Panc1 (cell line): Measurements from ENCODE around the gene EYS. TPM values are rescaled to one million over a fixed set of nuclear protein-coding genes. Genes with fewer than 3 reads are reported as not detected.

Source experiments
- ATAC-seq: fragments of 200-7000 bp; cut with Tn5 transposase; 2 replicates; pipeline ENCODE4 v1.9.1; 2020; ENCODE audit warnings: mild to moderate bottlenecking, moderate library complexity
- BruUV-seq: library from RNA; stranded (reverse); fragments of 400-500 nt; replicated peaks from 2 replicates; lab custom pipeline; 2021; lab: Mats Ljungman, UMichigan
- CTCF ChIA-PET: fragments of 300-600 bp; sonication (Branson Sonifier 250); formaldehyde crosslinking; loops from one replicate; lab custom pipeline; 2022; ENCODE audit warnings: antibody characterized with exemption; lab: Charles Lee
- POLR2A ChIA-PET: fragments of 300-600 bp; sonication (Branson Sonifier 250); formaldehyde crosslinking; loops from one replicate; lab custom pipeline; 2022; ENCODE audit warnings: antibody characterized with exemption; lab: Charles Lee
- DNase-seq: peaks from one replicate; pipeline ENCODE4 v3.0.0-alpha.2; 2010; ENCODE audit warnings: low read depth, low spot score
- H3K27ac ChIP-seq: 2 replicates; pipeline ENCODE4 v1.5.1; 2011; ENCODE audit warnings: mild to moderate bottlenecking, low read length, inconsistent platforms
- H3K27me3 ChIP-seq: fragments of 200-500 bp; sonication (Bioruptor generic); 2 replicates; pipeline ENCODE4 v1.6.0; 2014; ENCODE audit warnings: low read length, inconsistent platforms; ENCODE audit not compliant: control insufficient read depth, insufficient read depth
- H3K36me3 ChIP-seq: fragments of 200-500 bp; sonication (Bioruptor generic); 2 replicates; pipeline ENCODE4 v1.5.1; 2014; ENCODE audit warnings: inconsistent platforms, mild to moderate bottlenecking, low read length, moderate library complexity; ENCODE audit not compliant: control insufficient read depth, insufficient read depth
- H3K4me1 ChIP-seq: 2 replicates; pipeline ENCODE4 v1.5.1; 2011; ENCODE audit warnings: inconsistent platforms, mild to moderate bottlenecking, low read length, moderate library complexity; ENCODE audit not compliant: control insufficient read depth, insufficient read depth
- H3K4me3 ChIP-seq, 2 experiments: 2 replicates each; pipeline ENCODE4 v1.5.1; 2011 to 2012; ENCODE audit warnings: low read depth in 2 of 2, low read length in 2 of 2, mild to moderate bottlenecking in 2 of 2, inconsistent platforms in 1 of 2, moderate library complexity in 1 of 2
- H3K9me3 ChIP-seq: fragments of 200-500 bp; sonication (Bioruptor generic); 2 replicates; pipeline ENCODE4 v1.5.1; 2014; ENCODE audit warnings: low read depth, mild to moderate bottlenecking, inconsistent platforms, low read length, moderate library complexity; ENCODE audit not compliant: control insufficient read depth, insufficient read depth
- POLR2AphosphoS5 ChIP-seq: IDR thresholded peaks from 2 replicates; pipeline ENCODE4 v1.6.1; 2012; ENCODE audit warnings: mild to moderate bottlenecking, low read depth, low read length, moderate library complexity
- SIN3A ChIP-seq: IDR thresholded peaks from 2 replicates; pipeline ENCODE4 v1.6.1; 2012; ENCODE audit warnings: low read depth, mild to moderate bottlenecking, low read length, moderate library complexity, borderline replicate concordance; ENCODE audit not compliant: insufficient read depth
- TCF7L2 ChIP-seq: IDR thresholded peaks from 2 replicates; pipeline ENCODE4 v1.6.1; 2011; ENCODE audit warnings: mild to moderate bottlenecking, low read depth, low read length, inconsistent platforms
- in situ Hi-C: cut with HindIII; loops from 2 replicates; pipeline ENCODE4 v1.10.0; 2016; ENCODE audit warnings: low sequenced_read_pairs, low pct_unique_long_range_greater_than_20kb
- intact Hi-C: fragments of 100-400 bp; cut with micrococcal nuclease; formaldehyde crosslinking; loops from one replicate; pipeline ENCODE4 v1.10.0; 2022; ENCODE audit not compliant: unreplicated experiment
- total RNA-seq: library from RNA; stranded (reverse); gene quantifications from one replicate; pipeline ENCODE4 v1.2.1, GENCODE V29; 2021; ENCODE audit not compliant: unreplicated experiment
- TF ChIP-seq, protein P1 (sequence below): fragments of 450-650 bp; IDR thresholded peaks from 2 replicates; pipeline ENCODE4 v1.5.1; 2017; ENCODE audit warnings: mild to moderate bottlenecking
- TF ChIP-seq, protein P2 (sequence below), 2 experiments: IDR thresholded peaks; 2 replicates each; pipeline ENCODE4 v1.6.1; 2011 to 2012; ENCODE audit warnings: low read depth in 2 of 2, control low read depth in 1 of 2, low read length in 1 of 2, mild to moderate bottlenecking in 1 of 2, moderate library complexity in 1 of 2; ENCODE audit not compliant: insufficient read depth in 1 of 2

EYS gene
- total RNA-seq, 1 experiment from 2014 or later = not detected

DNA sequence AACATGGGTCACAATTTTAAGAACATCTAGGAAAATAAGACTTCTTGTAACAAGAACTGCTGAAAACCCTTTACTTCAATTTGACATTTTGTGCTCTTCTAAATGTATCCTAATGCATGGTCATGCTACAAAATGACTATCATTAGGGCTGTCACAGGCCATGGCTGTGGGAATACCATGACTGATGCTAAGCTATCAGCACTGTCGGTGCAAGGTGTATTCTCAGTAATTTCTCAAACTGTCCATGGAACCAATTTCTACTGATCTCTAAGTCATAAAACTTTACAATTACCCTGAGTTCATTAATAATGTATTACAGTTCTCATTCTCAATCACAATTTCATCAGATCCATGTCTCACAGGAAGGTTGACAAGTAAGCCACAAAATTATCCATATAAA, 625.3 kb downstream of the EYS start:
- Histone ChIP-seq H3K9me3 (peaks cover 5% of the 10 kb centered on the region; the same call in 1 of the 2 replicates), H3K27ac (no peak overlapping the region), H3K27me3 (no peaks in the 10 kb centered on the region), H3K36me3 (no peaks in the 10 kb centered on the region; the same call in 1 of the 2 replicates), H3K4me3 (no peak overlapping the region), H3K4me1 (no peaks in the 10 kb centered on the region)
- ChIA-PET POLR2A (no interaction called here), CTCF (no interaction called here)
- DNase-seq (no peak), ATAC-seq (no peak)
- intact Hi-C loops = no loop called here
- TF ChIP-seq, protein P1, sequence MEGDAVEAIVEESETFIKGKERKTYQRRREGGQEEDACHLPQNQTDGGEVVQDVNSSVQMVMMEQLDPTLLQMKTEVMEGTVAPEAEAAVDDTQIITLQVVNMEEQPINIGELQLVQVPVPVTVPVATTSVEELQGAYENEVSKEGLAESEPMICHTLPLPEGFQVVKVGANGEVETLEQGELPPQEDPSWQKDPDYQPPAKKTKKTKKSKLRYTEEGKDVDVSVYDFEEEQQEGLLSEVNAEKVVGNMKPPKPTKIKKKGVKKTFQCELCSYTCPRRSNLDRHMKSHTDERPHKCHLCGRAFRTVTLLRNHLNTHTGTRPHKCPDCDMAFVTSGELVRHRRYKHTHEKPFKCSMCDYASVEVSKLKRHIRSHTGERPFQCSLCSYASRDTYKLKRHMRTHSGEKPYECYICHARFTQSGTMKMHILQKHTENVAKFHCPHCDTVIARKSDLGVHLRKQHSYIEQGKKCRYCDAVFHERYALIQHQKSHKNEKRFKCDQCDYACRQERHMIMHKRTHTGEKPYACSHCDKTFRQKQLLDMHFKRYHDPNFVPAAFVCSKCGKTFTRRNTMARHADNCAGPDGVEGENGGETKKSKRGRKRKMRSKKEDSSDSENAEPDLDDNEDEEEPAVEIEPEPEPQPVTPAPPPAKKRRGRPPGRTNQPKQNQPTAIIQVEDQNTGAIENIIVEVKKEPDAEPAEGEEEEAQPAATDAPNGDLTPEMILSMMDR = no peak
- TF ChIP-seq POLR2AphosphoS5 = no peak
- no peak for TF ChIP-seq TCF7L2
- TF ChIP-seq, protein P2, sequence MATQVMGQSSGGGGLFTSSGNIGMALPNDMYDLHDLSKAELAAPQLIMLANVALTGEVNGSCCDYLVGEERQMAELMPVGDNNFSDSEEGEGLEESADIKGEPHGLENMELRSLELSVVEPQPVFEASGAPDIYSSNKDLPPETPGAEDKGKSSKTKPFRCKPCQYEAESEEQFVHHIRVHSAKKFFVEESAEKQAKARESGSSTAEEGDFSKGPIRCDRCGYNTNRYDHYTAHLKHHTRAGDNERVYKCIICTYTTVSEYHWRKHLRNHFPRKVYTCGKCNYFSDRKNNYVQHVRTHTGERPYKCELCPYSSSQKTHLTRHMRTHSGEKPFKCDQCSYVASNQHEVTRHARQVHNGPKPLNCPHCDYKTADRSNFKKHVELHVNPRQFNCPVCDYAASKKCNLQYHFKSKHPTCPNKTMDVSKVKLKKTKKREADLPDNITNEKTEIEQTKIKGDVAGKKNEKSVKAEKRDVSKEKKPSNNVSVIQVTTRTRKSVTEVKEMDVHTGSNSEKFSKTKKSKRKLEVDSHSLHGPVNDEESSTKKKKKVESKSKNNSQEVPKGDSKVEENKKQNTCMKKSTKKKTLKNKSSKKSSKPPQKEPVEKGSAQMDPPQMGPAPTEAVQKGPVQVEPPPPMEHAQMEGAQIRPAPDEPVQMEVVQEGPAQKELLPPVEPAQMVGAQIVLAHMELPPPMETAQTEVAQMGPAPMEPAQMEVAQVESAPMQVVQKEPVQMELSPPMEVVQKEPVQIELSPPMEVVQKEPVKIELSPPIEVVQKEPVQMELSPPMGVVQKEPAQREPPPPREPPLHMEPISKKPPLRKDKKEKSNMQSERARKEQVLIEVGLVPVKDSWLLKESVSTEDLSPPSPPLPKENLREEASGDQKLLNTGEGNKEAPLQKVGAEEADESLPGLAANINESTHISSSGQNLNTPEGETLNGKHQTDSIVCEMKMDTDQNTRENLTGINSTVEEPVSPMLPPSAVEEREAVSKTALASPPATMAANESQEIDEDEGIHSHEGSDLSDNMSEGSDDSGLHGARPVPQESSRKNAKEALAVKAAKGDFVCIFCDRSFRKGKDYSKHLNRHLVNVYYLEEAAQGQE (IDR thresholded peaks at IDR 0.05; ENCODE audit: insufficient read depth in 1 of 2, low read depth in 2 of 2, low read length in 1 of 2) = no peak
- TF ChIP-seq SIN3A = no peak
- BruUV-seq = no TSS peak
- in situ Hi-C loops = no loop called here

DNA sequence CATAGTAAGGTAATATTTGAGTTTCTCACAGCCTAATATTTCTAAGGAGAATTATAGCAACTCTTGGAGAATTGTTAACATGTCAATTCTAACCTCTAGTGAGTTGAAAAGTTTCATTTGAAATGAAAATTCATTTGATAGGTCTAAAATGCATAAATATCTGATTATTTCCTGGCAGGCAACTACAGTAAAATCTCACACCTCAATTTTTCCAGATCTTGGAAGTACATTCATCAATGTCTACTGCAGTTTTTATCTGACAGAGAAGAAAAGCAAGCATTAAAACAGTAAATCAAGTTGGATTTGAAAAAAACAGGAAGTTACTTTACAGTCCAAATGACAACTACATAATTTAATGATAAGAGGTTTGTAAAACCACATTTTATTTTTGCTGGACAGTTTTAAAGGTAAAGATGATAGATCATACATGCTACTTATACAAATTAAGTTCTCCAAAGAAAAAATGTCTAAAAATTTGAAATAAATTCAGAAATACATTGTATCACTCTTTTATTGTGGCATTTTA, 631.3 kb downstream of the EYS start:
- ChIA-PET CTCF (no interaction called here), POLR2A (no interaction called here)
- intact Hi-C loops (no loop called here), in situ Hi-C loops (no loop called here)
- TF ChIP-seq, protein P2 (IDR thresholded peaks at IDR 0.05; ENCODE audit: insufficient read depth in 1 of 2, low read depth in 2 of 2, low read length in 1 of 2) = no peak
- TF ChIP-seq POLR2AphosphoS5 = no peak
- TF ChIP-seq, protein P1 = no peak
- TF ChIP-seq SIN3A = no peak
- no peak for TF ChIP-seq TCF7L2
- no peak for DNase-seq
- Histone ChIP-seq H3K27ac (no peak overlapping the region), H3K9me3 (peaks cover 6% of the 10 kb centered on the region), H3K4me3 (no peak overlapping the region), H3K27me3 (no peaks in the 10 kb centered on the region), H3K36me3 (no peaks in the 10 kb centered on the region; the same call in 1 of the 2 replicates), H3K4me1 (no peaks in the 10 kb centered on the region)
- ATAC-seq = no peak
- BruUV-seq = no TSS peak
